Right renal cortex interstitium (tissue), 3 donors: ENCODE data around the gene DISC1. TPM values are rescaled to one million over a fixed set of nuclear protein-coding genes. Genes with fewer than 3 reads are reported as not detected.

Experiments used
- DNase-seq, 3 donors: peaks; one replicate each; pipeline ENCODE4 v3.0.0-alpha.2; 2013; ENCODE audit warnings: low read depth in 3 of 3, low spot score in 2 of 3
- polyA plus RNA-seq, 3 donors: library from polyadenylated mRNA; unstranded; fragments of 120-200 nt; gene quantifications; one replicate each; pipeline ENCODE4 v1.2.1, GENCODE V29; 2013; ENCODE audit not compliant: insufficient read length in 3 of 3

DISC1 gene
- polyA plus RNA-seq, 3 donors = 6.0 to 7.1 (median 6.1) TPM

- no peak for DNase-seq
Measured at GRCh38 chr1:231921646-231922345, 295.2 kb downstream of the DISC1 start.

DNA sequence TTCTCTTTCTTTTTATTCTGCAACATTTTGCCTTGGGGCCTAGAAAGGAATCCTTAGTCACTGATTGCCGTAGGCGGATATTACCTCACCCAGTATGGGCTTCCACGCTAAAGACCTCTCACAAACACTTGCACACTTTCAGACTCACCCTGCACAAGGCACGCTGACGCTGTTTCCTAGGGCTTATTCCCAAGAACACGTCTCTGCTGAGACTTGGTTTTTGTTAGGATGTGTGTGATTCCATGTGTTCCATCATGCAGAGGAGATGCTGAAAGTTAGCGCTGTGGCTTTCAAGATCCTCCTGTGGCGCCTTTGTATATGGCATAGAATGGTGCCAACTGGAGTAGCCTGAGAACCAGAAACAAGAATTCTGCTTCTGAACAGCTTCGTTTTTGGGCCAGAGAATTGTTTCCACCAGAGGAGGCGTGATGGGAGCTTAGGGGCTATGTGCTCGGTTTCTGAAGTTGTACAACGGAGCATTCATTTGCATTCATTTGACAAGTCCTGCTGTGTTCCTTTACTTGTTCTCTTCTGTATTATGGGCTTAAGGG, 297.0 kb downstream of the DISC1 start:
- no peak for DNase-seq

DNA sequence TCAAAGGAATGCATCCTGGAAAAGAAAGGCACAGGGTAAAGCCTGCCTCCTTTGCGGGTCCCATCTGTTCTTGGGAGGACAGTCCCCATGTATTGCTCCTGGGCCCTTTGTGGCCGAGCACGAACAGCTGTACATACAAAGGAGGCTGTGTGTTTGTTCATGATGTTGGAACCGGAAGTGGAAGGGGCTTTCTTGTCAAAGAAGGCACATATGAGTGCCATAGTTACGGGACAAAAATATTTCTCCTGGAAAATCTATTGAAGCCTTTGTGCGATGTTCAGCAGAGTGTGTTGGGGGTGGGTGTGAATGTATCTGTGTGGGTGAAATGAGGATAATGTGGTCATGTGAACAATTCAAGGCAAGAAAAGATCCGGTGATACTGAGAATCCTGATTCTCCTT, 297.6 kb downstream of the DISC1 start:
- DNase-seq = no peak

DNA sequence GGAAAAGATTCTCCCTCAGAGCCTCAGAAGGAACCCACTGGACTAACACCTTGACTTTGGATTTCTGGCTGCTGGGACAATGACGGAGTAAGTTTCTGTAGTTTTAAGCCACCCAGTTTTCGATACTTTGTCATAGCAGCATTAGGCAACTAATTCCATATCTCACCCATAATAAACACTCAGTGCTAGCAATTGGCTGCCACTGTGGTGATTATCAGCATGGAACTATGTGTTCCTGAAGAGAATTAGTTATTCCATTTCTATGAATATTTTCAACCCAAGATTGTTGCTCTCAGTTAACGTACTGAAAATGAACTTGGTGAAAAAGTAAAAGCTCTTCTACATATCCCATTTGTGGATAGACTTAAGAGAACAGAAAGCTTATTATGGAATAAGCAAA, 299.3 kb downstream of the DISC1 start:
- DNase-seq = no peak

DNA sequence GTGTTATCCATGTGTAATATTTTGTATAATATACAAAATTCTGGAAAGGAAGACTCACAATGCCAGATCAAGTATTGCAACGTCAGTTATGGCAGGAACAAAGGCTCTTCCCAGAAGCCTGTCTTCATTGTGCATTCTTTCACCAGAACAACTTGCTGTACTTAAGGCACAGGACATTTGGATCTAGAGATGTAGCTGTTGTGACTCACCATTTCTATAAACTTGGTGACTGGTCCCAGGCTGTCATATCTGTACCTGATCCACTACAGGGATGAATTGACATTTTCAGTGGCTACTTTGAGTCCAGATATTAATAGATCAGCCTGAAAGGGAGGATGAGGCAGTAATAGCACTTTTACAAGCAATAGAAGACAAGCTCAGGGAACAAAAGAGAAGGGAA, 299.8 kb downstream of the DISC1 start:
- no peak for DNase-seq

GRCh38 chr1:231926933-231927332, 300.3 kb downstream of the DISC1 start:
- DNase-seq = no peak

- DNase-seq = no peak
Measured at GRCh38 chr1:231927431-231927830, 300.8 kb downstream of the DISC1 start.

DNA sequence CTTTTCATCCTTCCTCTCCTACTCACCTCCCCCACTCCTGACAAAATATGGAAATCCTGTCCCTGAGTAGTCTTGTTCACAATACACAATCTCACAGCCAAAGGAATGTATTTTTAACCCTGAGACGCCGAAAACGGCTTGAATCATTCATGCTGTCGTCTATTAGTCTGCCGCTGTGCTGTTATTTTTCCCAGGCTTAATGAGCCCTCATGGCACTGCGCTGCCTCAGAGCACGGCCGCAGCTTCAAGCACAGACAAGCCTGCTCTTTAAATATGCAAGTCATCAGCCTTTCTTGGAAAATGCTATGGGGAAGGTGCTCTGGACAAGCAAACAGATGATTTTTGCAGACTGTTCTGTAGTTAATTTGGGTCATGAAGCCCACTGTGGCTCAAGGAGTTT, 302.7 kb downstream of the DISC1 start:
- DNase-seq = no peak

GRCh38 chr1:231930257-231930947, 303.8 kb downstream of the DISC1 start:
- no peak for DNase-seq

GRCh38 chr1:231931146-231931545, 304.6 kb downstream of the DISC1 start:
- DNase-seq = no peak

DNA sequence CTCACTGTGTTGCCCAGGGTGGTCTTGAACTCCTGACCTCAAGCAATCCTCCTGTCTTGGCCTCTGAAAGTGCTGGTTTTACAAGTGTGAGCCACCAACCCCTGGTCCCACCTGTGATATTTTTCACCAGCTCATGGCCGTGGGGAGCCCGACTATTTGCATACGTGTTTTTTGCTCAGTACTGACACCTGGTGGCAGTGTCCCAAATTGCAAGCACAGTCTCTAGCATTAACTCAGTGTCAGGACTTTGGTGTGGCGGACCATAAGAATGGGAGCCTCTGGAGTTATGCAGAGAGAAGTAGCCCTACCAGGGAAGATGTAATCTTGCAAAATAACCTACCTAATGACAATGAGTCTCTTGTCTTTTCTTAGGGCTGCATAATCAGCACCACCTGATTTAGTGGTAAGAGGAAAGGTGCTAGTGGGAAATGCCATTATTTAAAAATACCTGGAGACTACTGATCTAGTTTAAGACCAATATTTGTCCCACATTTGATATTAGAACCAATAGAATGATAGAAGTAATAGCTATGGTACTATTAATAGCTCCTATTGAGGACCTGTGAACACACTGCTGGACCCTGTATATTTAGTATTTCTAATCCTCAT, 305.4 kb downstream of the DISC1 start:
- no peak for DNase-seq

GRCh38 chr1:231933711-231934626, 307.4 kb downstream of the DISC1 start:
- DNase-seq = no peak

DNA sequence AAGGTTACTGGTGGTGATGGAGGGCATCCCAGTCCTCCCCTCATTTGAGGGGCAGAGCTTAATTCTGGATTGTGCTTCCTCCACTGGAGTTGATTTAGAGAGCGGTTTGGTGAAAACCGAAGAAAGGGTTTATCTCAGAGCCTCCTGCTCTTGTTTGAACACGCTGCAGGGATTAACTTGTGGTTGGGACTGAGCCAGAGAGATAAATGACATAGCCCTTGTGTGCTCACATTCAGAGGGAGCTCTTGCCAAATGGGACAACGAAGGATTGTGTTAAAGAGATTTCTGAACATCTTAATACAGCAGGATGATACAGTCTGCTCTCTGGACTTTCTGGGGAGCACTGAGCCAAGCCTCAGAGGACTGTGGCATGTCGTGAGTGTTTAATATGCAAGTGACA, 308.2 kb downstream of the DISC1 start:
- DNase-seq = no peak

DNA sequence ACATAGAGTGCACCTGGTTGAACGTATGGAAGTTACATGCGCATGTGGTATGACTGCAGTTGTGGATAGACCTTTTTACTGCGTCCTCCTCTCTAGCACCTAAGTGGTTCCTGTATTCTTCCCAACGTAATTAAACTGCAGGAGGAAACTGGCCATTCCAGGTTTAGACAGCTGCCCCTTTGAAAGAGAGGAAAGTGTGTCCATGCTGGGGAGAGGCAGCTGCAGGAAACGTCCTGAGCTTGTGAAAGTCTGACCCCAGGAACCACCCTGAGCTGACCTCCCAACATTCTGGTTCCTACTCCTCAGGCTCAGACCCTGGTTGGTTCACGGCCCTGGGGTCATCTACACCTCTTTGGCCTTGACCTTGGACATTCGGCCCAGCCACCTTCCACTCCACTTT, 309.3 kb downstream of the DISC1 start:
- no peak for DNase-seq

DNA sequence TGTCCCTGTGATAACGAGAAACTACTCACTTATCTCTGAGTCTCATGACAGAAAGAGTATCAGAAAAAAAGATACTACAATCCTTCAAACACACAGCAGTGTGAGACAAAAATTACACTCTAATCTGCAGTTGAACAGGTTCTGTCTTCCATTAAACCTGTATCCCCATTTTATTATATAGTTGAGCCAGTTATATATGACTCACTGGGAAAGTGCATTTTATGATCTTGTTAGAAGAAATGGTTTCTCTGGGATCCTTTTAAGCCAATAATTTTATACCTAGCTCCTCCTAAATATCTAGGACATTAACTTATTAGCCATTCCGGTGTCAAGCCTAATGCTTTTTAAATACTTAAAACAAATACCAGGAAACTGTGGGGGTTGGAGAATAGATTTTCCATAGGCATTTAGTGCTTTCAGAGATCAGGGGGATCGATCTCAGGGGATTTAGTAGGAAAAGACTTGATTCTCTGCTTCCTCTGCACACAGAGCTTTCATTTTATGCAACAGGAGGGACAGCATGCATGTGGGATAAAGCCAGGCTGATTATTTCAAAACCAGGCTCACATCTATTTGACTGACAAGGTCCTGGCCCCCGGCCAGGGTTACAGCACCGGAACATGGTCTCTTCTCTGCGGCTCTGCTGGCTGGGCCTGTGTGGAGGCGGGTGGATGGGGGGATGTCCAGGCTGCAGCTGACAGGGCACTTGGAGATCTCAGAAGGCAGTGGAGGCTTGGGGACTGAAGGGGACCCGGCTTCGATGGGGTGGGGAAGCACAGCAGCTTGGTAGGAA, 310.6 kb downstream of the DISC1 start:
- DNase-seq = no peak

- no peak for DNase-seq
Measured at GRCh38 chr1:231938211-231938610, 311.6 kb downstream of the DISC1 start.

DNA sequence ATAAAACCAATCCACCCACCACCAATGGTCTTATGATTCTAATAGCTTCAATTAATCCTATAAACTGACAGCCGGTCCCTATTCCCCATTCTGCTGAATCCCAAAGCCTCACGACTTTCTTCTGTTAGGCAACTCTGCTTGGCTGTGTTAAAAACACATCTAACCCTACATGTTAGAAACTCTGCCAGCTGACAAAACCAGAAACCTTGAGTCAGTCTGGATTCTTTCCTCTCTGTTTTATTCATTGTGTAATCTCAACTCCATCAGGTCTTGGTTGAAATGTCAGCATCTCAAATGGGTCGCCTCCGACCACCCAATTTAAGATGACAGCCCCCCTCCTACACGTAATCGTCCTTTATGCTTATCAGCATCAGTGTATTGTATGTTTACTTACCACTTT, 312.1 kb downstream of the DISC1 start:
- no peak for DNase-seq

- no peak for DNase-seq
Measured at GRCh38 chr1:231939118-231939517, 312.5 kb downstream of the DISC1 start.

GRCh38 chr1:231940116-231940515, 313.5 kb downstream of the DISC1 start:
- no peak for DNase-seq

- DNase-seq = no peak
Measured at GRCh38 chr1:231940701-231941100, 314.1 kb downstream of the DISC1 start.
